ENCODE data around the gene ANKZF1.
A peak's percentile ranks its signal among the peaks of the same experiment; 100 is the strongest.
"Not testable (repeated sequence)": the region's sequence is repeated elsewhere in the genome, so short reads cannot be mapped to it uniquely, and the experiment has no call there.

ANKZF1 gene, protein sequence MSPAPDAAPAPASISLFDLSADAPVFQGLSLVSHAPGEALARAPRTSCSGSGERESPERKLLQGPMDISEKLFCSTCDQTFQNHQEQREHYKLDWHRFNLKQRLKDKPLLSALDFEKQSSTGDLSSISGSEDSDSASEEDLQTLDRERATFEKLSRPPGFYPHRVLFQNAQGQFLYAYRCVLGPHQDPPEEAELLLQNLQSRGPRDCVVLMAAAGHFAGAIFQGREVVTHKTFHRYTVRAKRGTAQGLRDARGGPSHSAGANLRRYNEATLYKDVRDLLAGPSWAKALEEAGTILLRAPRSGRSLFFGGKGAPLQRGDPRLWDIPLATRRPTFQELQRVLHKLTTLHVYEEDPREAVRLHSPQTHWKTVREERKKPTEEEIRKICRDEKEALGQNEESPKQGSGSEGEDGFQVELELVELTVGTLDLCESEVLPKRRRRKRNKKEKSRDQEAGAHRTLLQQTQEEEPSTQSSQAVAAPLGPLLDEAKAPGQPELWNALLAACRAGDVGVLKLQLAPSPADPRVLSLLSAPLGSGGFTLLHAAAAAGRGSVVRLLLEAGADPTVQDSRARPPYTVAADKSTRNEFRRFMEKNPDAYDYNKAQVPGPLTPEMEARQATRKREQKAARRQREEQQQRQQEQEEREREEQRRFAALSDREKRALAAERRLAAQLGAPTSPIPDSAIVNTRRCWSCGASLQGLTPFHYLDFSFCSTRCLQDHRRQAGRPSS

DNA sequence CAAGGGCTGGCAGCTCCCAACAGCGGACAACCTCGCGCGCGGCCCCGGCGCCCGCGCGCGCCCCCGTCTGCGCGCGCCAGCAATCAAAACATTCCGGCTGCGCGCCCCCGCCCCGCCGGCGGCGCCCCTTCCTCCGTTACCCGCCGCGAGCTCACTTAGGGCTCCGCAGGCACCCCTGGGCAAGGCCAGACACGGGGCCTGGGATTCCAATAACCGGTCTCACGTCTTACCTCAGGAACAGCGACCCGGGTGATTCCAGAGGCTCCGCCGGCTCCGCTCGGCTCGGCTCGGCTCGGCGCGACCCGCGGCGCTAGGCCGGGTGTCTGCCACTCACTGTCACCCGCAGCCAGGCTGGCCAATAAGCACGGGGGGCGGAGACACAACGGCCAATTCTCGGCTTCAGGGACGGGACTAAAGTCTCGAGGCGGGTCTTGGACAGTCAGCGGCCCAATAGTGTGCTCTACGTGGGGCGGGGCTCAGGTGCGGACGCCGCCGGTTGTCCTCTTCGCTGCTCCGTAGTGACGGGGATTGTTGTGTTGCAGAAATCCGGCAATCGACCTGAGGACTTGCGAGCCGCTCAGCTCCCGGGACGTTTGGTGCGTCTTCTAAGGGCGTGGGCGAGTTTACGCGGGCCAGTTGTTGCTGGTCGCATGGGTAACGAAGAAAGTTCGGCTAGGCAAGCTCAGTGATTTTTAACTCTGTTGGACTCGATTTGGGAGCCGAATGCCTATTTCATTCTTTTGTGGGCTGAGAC, at the start of gene ANKZF1, which contains the start of gene ATG9A:
Gene ANKZF1 (plus strand): TSS at position 502 of the 754 bp plus-strand sequence. CDS start 452 bp downstream, outside the sequence.
Gene ATG9A (minus strand): TSS at position 332 of the 754 bp plus-strand sequence. CDS start 1,612 bp downstream, outside the sequence.
- DNase-seq = peak; percentile 96

DNA sequence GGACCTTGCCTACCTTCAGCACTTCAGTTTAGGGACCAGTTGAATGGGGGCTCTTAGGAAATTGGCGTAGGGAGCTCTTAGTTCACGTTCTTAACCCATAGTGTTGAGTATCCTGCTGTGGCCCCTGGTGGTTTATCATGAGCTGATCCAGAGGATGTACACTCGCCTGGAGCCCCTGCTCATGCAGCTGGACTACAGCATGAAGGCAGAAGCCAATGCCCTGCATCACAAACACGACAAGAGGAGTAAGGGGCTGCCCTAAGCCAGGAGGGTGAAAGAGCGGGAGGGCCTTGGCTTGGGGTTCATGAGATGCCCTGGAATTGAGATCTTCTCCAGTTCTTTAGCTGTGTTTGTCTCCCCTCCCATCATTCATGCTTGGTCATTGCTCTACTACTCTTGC, 48.6 kb upstream of the ANKZF1 start:
- DNase-seq = no peak

DNA sequence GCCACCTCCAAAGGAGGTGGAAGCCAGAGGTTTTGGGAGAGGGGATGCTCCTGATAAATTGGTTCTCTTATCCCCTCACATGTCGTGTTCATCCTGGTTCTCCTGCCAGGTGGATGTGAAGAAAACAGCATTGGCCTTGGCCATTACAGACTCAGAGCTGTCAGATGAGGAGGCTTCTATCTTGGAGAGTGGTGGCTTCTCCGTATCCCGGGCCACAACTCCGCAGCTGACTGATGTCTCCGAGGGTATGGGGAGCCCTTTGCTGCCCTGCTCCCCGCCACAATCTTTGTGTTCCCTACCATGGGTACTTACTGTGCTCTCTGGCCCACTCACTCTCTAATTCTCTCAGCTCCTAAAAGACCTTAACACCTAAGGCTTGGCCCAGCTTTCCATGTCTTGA, 48.1 kb upstream of the ANKZF1 start:
- DNase-seq = no peak

DNA sequence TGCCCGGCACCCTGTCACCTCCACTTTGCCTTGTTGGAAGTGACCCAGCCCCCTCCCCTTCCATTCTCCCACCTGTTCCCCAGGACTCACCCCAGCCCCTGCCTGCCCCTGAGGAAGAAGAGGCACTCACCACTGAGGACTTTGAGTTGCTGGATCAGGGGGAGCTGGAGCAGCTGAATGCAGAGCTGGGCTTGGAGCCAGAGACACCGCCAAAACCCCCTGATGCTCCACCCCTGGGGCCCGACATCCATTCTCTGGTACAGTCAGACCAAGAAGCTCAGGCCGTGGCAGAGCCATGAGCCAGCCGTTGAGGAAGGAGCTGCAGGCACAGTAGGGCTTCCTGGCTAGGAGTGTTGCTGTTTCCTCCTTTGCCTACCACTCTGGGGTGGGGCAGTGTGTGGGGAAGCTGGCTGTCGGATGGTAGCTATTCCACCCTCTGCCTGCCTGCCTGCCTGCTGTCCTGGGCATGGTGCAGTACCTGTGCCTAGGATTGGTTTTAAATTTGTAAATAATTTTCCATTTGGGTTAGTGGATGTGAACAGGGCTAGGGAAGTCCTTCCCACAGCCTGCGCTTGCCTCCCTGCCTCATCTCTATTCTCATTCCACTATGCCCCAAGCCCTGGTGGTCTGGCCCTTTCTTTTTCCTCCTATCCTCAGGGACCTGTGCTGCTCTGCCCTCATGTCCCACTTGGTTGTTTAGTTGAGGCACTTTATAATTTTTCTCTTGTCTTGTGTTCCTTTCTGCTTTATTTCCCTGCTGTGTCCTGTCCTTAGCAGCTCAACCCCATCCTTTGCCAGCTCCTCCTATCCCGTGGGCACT, 47.1 kb upstream of the ANKZF1 start:
- DNase-seq = no peak

DNA sequence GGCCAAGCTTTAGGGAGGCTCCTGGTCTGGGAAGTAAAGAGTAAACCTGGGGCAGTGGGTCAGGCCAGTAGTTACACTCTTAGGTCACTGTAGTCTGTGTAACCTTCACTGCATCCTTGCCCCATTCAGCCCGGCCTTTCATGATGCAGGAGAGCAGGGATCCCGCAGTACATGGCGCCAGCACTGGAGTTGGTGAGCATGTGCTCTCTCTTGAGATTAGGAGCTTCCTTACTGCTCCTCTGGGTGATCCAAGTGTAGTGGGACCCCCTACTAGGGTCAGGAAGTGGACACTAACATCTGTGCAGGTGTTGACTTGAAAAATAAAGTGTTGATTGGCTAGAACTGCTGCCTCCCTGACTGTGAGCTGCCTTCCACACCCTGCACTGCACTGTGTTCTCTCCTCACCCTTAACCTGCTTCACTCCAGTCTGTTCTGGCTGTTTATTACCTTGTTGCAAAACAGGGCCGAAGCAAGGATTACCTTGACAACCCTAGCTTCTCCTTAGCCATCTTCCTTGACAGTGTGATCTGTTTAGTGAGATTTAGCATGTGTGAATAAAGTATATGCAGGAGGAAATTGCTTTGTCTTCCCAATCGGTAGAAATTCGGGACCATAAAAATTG, 46.3 kb upstream of the ANKZF1 start:
- DNase-seq = no peak

DNA sequence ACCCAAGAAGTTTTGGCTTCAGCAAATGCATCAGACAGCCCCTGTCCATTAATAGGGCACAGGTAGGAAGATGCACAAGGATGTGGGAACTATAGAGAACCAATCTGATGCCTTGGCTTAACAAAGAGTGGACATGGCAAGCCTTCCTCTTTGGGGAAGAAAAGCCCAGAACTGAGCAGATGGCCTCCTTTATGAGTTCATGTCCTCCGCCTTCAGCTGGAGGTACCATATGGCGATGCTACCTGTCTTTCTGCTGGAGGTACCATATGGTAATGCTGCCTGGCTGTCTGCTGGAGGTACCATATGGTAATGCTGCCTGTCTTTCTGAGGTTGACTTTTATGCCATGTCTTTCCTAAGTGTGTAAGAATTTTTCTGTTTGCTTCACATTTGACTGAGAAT, 45.5 kb upstream of the ANKZF1 start:
- DNase-seq = no peak

DNA sequence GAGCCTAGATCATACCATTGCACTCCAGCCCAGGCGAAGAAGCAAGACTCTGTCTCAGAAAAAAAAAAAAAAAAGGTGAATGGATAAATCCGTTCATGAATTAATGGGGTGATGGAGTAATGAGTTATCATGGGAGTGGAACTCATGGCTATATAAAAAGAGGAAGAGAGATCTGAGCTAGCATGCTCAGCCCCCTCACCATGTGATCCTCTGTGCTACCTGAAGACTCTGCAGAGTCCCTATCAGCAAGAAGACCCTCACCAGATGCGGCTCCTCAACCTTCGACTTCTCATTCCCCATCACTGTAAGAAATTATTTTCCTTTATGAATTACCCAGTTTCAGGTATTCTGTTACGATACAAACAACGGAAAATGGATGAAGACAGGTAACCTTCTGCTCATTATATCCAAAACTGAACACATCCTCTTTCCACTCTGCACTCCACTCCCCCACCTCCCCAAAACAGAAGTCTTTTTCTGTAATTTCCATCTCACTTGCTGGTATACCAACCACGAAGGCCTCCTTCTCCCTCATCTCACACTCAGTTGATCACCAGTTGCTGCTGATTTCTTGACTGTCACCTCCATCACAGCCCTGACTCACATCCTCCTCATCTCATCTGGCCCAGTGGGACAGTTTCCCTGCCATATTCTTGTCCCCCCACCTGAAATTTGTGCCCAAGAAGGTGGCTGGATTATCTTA, 42.7 kb upstream of the ANKZF1 start:
- no peak for DNase-seq

DNA sequence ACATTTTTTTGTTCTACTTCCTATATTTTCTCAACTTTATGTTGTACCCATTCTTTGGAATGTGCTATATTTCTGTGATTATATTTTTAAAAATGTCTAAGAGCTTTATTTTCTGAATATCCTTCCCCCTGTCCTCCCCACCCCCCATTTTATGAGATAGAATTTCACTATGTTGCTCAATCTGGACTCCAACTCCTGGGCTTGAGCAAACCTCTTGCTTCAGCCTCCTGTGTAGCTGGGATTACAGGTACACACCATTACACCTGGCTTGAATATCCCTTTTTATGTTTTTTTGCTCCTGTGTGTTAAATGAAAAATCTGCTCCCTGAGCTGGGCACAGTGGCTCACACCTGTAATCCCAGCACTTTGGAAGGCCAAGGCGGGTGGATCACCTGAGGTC, 32.2 kb upstream of the ANKZF1 start:
- no peak for DNase-seq

DNA sequence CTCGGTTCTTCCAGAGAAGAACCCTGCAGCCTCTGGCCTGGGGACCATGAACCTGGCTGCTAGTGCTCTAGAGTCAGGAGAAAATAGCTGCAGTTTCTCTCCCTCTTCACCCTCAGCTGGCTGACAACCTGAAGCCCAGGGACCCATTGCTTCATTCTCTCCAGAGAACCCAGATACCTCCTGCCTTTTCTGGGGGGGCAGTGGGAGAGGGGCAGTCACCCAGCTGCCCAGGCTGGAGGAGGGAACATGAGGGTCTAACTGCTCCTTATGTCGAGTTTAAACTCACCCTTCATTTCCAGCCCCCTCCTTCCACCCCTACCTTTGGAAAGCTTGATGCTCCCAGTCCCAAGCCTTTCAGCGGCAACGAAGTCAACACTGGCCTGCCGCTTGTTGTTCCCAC, 30.6 kb upstream of the ANKZF1 start:
- no peak for DNase-seq

DNA sequence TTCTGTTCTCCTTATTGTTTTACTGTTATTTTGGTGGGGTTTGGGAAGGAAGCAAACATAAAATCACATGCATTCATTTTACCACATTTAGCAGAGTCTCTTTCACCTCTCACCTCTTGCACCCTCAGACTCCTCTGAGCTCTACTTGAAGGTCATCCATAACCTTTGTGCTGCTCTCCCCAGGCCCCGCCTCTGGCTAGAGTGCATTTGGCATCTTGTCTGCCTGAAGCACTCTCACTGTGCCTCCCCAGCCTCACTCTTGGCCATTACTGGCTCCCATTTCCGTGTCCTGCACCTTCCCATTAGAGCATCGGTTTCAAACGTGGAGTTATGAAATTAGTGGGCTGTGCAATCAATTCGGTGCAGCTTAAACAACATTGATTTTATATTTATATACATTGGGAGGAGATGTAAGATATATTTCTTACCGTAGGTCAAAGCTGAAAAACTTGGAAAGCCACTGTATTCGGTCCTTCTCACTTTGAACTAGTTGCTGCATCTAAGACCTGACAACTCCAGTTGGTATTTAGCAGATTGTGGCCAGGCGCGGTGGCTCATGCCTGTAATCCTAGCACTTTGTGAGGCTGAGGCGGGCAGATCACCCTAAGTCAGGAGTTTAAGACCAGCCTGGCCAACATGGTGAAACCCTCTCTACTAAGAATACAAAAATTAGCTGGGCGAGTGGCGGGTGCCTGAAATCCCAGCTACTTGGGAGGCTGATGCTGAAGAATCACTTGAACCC, 30.0 kb upstream of the ANKZF1 start:
- DNase-seq = no peak

DNA sequence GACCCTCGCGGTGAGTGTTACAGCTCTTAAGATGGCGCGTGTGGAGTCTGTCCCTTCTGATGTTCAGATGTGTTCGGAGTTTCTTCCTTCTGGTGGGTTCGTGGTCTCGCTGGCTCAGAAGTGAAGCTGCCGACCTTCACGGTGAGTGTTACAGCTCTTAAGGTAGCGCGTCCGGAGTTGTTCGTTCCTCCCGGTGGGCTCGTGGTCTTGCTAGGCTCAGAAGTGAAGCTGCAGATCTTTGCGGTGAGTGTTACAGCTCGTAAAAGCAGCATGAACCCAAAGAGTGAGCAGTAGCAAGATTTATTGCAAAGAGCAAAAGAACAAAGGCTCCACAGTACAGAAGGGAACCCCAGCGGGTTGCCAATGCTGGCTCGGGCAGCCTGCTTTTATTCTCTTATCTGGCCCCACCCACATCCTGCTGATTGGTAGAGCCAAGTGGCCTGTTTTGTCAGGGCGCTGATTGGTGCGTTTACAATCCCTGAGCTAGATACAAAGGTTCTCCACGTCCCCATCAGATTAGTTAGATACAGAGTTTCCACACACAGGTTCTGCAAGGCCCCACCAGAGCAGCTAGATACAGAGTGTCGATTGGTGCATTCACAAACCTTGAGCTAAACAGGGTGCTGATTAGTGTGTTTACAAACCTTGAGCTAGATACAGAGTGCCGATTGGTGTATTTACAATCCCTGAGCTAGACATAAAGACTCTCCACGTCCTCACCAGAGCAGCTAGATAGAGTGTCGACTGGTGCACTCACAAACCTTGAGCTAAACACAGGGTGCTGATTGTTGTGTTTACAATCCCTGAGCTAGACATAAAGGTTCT, 28.9 kb upstream of the ANKZF1 start:
- not testable (repeated sequence) for DNase-seq

DNA sequence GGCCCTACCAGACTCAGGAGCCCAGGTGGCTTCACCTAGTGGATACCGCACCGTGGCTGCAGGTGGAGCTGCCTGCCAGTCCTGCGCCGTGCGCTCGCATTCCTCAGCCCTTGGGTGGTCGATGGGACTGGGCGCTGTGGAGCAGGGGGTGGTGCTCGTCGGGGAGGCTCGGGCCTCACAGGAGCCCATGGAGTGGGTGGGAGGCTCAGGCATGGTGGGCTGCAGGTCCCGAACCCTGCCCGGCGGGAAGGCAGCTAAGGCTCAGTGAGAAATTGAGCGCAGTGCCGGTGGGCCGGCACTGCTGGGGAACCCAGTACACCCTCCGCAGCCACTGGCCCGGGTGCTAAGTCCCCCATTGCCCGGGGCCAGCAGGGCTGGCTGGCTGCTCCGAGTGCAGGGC, 28.3 kb upstream of the ANKZF1 start:
- DNase-seq = not testable (repeated sequence)

DNA sequence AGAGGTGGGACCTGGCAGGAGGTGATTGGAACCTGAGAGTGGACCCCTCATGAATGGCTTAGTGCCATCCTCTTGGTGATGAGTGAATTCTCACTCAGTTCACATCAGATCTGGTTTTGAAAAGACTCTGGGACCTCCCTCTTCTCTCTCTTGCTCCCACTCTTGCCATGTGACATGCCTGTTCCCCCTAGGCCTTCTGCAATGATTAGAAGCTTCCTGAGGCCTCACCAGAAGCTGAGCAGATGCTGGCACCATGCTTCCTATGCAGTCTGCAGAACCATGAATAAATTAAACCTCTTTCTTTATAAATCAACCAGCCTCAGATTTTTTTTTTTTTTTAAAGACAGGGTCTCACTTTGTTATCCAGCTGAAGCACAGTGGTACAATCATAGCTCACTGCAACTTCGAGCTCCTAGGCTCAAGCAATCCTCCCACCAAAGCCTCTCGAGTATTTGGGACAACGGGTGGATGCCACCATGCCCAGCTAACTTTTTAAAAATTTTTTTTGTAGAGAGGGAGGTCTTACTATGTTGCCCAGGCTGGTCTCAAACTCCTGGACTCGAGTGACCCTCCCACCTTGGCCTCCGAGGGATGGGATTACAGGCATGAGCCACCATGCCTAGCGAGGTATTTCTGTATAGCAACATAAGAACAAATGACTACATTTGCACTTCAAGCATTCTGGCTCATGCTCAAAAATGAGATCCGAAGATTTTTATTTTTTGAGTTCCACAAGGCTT, 25.0 kb upstream of the ANKZF1 start:
- DNase-seq = no peak

DNA sequence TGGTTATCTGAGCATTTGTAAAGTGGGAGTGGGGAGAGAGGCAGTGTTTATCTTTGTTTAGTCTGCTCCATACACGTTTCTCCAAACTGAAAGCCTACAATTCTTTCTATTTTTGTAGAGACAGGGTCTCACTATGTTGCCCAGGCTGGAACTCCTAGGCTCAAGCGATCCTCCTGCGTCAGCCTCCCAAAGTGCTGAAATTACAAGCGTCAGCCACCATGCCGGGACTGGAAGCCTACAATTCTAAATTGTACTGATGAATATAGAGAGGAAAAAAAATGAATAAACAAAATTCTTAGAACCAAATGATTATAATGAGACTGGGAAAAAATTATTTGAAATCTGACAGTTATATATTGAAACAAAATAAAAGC, 24.5 kb upstream of the ANKZF1 start:
- no peak for DNase-seq

DNA sequence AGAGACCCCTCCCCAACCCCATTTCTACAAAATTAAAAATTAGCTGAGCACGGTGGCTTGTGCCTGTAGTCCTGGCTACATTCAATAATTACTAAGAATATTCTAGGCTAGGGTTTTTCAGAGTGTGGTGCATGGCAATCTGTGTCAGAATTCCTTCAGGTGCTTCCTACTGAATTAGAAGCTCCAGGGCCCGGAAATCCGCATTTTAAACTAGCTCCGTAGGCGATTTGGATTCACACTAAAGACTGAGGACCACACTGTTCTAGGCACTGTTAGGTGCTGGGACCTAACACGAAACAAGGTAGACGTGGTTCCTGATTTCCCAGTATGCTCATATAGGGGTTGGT, 23.7 kb upstream of the ANKZF1 start:
- DNase-seq = no peak

DNA sequence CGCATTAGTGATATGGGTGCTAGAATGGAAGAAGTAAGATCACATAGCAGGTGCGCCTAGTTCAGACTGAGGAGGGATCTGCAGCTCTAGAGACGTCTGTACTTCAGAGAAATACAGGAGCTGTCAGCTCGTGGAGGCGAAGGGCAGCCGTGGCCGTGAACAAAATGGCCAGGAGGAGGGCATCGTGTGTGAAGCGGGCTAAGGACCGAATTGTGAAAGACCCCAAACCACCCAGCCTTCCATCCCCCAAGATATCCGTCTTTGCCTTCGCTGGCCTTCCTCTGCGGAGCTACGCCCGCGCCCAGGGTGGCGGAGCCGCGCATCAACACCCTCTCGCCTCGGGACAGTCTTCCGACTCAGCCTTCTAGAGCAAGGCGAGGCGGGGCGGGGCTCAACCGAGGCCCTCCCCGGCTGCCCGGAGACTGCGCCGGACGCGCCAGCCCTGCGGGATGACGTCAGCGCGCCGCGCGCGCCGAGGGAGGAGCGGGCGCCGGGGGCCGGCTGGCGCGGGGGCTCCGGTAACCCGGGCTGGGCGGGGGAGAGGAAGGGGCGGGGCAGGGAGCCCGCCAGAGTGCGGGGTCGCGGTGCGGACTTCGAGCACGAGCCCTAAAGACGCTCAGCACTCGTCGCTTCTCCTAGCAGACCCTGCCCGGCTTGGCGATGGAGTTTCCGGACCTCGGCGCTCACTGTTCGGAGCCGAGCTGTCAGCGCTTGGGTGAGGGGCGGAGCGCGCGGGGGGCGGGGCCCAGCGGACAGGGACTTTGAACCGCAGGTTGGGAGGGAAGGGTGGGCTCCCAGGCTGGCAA, 23.1 kb upstream of the ANKZF1 start, which contains the start of gene ZFAND2B:
Gene ZFAND2B (plus strand): TSS at position 455 of the 806 bp plus-strand sequence. CDS start 206 bp downstream, at position 661.
- DNase-seq = peak; percentile 93

DNA sequence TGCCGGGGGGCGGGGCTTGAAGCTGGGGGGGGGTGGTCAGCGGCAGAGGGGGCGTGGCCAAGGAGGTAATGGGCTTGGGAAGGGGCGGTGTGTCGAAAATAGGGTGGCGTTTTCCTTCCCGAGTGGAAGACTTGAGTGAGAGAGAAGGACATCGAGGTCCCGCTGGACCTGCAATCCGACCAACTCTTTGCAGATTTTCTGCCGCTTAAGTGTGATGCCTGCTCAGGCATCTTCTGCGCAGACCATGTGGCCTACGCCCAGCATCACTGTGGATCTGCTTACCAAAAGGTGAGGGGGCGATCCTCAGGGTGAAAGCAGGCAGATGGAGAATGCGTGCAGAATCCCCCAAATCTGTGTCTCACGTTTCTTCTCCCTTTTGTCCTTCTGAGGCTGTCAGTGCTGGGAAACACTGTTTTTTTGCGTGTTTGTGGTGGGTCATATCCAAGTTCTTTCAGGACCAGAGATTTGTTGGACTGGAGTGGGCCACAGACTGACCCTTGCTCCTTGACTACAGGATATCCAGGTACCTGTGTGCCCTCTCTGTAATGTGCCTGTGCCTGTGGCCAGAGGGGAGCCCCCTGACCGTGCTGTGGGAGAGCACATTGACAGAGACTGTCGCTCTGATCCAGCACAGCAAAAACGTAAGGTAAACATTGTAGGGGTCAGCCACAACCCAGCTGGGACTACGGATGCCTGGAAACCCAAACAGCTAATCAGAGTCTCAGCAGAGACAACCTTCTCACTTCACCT, 22.3 kb upstream of the ANKZF1 start:
- DNase-seq = no peak

Measured in RPMI8226 (cell line).